HG03175 (cell line): ENCODE measurements around the gene KIF5C.
A peak's percentile ranks its signal among the peaks of the same experiment; 100 is the strongest.

Experiments used
- ATAC-seq: cut with Tn5 transposase; IDR thresholded peaks from one replicate; pipeline ENCODE4 v1.9.1; 2021; ENCODE audit warnings: mild to moderate bottlenecking, moderate library complexity; ENCODE audit not compliant: unreplicated experiment

Gene KIF5C

DNA sequence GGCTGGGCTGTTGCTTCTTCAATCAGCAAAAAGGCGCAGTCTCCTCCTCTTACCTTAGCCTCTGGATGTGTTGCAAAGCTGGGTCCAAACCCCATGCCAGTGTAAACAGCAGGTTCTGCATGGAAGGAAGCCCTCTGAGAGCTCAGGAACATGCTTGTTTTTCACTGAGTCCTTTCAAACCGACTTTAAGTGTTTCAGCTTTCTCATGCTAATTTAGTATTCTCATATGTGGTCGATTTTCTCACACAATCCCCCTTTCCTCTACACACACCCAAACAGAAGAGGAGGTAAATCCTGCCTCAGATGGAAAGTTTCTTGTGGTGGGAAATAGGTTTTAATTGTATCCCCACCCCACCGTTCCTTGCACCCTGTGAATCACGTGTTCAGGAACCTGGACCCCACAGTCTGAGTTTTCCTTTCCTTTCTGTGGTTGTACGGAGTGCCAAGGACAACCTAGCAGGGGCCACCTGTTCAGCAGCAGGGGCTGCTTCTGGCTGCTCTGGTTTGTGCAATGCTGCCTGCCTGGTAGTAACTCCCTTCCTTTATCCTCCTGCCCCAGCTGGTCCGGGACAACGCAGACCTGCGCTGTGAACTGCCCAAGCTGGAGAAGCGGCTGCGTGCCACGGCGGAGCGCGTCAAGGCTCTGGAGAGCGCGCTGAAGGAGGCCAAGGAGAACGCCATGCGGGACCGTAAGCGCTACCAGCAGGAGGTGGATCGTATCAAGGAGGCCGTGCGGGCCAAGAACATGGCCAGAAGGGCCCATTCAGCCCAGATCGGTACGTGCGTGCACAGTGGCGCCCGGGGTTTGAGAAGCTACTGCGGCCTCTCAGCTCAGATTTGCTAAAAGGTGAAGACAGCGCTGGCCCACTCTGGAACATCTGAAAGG lies 134.8 kb downstream of the KIF5C start:
- no peak for ATAC-seq

DNA sequence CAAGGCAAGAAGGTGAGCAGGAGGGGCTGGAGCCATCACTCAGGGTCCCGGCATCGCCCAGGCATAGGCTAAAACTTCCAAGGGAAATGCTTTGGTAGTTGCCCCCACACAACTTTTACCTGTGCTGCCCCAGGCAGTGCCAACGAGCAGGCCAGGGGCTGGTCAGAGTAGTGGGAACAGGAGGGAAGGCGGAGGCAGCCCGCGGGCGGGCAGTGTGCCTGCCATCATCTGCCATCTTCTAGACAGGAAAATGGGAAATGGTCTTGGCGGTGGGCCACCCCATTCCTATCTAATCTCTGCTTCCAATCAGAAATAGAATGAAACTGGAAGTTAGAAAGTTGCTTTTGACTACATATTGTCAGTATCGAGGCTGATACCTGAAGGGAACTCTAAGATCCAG lies 137.5 kb downstream of the KIF5C start:
- ATAC-seq, result no peak

DNA sequence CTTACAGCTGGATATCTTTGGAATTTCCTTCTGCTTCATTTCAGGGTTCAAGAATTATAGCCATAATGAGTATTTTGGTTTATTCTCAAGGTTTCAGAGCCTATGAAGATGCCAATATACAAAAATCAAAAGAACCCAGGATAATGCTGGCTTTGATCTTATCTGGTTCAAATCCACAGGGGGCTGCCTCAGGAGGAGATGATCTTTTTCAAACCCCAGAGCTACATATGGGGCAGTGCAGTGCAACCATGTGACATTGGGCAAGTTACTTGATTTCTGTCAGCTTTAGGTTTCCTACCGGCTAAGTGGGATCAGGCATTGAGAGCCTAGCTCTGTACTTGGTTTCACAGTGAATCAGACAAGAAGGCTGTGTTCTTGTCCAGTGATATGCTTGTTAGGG lies 140.5 kb downstream of the KIF5C start:
- no peak for ATAC-seq

DNA sequence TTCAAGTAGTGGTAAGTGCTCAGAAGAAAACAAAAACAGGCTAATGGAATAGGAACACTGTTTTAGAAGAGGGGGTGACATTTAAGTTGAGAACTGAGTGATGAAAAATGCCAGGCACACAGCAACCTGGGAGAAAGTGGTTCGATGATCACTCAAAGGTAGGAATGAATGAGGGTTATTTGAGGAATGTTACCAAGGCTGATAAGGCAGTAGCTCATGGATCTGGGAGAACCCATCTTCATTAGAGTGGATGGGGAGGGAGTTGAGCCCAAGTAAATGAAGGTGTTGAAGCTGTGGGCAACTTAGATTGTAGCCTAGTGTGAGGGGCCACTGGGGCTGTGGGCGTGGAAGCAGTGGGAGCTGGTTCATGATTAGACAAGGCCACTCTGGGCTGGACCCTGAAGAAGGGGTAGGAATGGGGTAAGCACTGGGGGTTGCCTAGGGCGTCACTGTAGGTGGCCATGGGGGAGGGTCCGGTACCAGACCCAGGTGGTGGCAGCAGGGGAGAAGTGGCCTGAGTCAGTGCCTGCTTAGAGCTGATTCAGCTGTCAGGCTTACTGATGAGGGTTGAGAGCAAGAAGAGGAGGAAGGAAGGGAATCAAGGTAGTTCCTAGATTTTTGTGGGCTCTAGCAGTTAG lies 141.0 kb downstream of the KIF5C start:
- ATAC-seq, result no peak

DNA sequence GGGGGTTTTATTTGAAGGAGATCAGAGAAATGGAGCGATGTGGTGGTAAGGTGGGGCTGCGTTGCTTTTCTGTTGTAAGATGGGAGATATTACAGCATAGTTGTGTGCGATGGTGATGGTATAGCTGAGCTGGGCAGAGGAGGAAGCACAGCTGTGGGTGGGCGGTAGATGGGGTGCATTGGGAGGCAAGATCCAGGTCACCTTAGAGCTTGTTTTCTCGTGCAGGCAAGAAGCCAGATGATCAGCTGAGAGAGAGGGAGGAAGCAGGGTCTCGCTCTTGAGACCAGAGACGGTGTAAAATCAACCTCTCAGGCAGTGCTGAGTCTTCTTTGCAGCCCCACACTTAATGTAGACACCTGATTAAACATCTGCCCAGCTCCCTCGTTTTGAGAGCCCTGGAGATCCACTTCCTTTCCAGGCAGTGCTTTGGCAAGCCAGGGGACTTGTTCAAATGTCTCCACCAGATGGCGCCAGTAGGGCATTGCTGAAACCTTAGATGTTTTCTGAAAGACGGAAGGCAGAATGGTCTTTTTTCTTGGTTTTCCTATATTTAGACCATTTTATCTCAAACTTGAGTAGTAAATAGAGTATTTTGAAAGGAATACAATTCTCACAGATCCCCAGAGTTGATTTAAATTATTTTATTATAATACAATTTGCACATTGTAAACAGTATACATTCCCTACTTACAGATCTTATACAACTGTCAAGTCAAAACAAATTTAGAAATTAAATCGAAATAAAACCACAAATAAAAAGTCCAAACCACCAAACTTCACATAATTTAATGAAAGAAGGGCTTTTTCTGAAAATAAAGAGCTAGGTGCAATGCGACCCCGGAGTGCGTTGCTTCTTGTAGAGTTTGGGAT lies 142.3 kb downstream of the KIF5C start:
- ATAC-seq, result no peak

DNA sequence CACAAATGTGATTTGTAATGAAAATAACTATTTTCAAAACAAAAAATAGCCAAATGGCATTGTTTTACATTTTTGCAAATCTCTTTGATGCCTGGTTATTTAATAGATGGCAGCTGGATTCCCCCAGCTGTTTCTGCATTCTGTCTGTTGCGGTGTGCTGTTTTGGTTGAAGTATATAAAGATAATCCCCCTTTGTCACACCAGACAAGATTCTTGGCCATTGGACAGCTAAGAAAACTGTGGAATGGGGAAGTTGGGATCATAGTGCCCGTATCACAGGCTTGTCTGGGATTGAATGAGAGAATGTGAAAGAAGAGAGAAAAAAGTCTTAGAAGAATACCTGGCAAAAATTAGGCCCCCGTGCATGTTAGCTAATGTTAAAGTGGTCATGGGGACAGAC lies 144.0 kb downstream of the KIF5C start:
- ATAC-seq, result no peak

DNA sequence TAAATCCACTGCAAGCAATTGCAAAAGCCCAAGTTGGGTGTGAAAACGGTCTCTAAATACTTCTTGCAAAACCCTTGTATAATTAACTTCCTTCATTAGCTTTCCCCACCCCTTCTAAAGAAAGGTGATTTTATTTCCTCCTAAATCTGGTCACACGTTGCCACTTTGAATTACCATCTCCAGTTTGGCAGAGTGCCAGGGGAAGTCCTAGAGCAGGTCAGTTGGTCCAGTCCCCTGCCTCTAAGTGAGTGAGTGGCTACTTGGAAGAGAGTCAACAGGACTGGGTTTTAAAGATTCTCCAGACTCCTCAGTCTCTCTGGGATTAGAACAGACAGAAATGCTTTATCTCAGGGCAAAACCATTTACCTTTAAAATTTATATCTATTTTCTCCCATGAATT lies 144.7 kb downstream of the KIF5C start:
- no peak for ATAC-seq

DNA sequence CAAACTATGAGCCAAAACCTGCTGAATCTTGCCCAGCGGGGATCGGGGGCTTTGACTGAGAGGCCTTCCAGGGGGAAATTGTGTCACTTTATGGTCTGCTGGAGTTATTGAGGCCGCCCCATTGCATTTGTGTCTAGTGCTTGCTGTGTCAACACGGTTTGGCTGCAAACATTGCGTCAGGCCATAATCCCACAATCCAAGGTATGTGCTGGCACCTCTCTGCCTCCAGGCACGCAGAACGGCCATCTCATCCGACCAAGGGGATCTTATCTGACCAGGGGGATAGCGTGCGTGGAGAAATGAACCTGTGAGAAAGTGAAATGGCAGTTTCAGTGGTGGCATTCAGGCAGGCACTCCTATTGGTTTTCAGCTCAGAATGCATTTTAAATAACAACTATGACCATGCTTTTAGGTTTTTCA lies 145.4 kb downstream of the KIF5C start:
- peak; percentile 42 for ATAC-seq

DNA sequence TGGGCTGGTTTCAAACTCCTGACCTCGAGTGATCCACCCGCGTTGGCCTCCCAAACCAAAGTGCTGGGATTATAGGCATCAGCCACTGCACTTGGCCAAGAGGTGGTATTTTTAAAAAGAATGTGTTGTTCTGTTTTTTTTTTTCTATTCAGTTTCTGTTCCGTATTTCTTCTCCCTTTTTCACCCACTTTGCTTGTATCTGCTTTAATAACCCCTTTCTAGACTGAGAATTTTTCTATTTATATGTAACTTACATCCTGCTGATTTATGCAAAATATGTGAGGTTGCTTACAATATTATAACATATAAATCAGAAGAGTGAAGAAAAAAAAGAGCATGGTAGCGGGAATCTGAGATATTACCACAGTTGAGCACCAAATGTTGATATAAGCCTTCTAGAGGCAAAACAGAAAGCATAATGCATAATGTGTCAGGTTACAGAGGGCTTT lies 146.3 kb downstream of the KIF5C start:
- peak; percentile 70 for ATAC-seq

DNA sequence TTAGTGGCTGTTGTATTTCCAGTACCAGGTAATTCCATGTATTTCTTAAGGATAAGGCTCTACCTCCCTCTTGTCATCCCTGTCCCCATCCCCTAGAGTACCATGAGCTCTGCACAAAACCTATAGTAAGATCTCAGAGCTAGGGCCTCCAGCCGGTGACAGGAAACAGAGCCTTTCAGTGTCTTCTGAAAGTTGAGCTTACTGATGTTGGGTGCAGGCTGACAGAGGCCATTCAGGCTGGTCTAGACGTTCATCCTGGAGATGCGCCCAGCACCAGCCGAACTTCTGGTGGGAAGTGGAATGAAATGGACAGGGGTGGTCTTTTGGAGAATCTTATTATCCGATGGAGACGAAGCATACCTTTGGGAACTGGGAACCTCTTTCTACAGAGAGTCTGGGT lies 146.7 kb downstream of the KIF5C start:
- peak; percentile 64 for ATAC-seq

DNA sequence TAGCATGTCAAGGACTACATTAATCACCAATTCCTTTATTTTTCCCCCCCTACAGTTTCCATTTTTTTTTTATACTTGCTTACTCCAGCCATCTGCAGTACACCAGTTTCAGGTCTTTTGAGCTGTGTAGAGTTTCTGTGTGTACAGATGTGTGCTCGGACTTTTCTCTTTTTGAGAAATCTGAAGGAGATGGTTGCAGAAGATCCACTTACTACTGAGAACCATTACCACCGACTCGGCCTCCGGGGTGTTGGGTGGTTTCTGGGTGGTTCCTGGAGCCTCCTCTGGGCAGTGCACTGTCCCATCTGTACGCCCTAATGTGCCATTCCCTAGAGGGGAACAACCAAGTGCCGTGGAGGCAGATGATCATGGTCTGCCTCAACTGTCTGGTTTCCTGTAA lies 148.1 kb downstream of the KIF5C start:
- no peak for ATAC-seq

DNA sequence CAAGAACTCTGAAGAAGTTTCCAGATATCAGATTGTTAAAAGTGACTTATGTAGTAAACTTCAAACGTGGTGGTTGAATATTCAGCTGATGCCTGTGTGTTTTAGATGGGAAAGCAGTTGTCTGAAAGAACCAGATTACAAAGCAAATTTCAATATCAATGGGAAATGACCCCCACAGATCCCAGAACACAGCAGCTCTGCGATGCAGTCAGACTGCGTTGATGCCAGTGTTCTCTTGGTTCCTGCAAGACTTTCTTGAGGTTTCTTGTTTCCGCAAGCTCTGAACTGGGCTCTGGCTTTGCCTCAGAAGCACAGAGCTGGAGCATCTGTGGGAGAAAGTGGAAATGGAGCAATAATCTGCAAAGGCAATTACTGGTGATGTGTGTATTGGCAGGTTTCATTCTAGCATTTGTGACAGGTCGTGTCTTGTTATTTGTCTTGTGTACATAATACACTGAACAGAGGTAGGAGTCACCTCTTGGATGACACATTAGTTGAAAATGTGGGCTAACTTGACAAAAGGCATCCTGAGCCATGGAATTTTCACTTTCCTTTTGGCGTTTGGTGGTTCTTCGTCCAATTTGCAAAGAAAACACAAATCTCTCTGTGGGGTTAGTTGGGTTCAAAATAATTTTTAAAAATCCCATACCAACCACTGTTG lies 152.7 kb downstream of the KIF5C start:
- ATAC-seq, result no peak

DNA sequence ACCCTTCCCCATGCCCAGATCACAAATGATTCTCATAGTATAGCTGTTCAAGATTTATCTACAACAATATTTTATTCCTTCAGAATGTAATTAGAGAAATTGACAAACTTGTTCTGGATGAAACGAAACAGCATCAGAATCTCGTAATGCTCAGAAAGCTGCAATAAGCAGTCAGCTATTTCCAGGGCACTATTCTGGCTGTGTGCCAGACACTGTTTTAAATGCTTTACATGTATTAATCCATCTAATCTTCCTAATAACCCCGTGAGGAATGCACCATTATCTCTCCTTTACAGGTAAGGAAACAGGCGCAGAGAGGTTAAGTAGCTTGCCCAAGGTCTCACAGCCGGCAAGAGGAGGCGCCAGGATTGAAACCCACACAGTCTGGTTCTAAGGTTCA lies 153.3 kb downstream of the KIF5C start:
- ATAC-seq, result no peak

DNA sequence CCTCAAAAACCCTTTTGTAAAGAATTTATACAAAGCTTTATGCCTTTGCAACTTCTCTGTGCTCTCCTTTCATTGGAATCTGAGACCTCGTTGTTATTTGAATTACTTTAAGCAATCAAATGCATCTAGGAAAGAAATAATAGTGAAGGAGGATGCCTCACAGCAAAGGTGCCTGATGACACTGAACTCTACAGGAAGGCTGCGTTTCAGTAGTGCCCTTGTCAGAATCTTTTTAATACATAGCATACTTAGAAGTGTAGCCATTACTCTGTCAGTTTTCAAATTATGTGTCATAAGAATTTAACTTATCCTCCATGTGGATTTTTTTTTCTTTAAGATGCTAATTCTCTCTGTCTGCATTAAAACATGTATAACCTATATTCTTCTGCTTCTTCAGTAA lies 153.9 kb downstream of the KIF5C start:
- no peak for ATAC-seq

DNA sequence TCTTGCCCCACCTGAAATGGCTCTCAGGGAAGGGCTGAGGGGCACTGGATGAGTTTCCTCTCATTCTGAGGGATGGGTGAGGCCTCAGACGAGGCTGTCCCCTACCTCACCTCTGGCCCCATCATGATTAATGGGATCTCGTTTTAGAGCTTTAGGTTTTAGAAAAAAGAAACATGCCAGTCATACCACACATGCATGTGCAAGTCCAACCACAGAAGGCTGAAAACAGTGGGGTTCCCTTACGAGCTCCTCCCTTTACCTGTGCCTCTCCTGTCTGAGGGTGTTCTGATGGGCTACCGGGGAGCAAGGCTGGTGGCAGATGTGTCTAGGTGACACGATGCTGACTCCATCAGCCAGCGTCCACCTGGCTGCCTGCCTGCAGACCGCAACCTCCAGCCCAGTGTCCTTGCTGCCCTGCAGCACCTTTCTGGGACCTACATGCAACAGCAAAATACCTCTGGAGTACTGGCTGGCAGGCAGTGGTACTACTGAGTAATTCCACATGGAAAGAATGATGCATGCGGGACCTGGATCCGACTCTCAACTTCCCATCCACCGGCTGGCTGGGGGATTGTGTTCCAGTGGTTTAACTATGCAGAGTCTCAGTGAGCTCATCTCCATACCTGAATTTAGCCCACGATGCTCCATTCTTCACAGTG lies 154.4 kb downstream of the KIF5C start:
- no peak for ATAC-seq

DNA sequence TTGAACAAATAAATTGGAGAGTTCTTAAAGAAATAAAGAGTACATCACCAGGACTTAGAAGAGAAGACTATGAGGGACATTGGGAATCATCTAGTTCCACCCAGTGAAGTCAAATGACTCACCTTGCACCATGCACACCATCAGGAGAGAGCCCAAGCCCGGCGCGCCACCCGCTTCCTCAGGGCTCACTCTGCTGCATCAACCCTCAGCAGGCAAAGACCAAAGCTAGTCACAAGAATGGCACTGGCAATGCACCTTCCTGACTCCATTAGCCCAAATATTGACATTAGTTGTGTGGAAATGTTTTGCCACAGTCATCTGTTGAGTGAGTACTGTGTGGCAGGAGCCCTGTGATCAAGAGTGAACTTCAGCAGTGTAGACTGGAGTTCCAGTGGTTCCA lies 156.4 kb downstream of the KIF5C start:
- ATAC-seq, result no peak

DNA sequence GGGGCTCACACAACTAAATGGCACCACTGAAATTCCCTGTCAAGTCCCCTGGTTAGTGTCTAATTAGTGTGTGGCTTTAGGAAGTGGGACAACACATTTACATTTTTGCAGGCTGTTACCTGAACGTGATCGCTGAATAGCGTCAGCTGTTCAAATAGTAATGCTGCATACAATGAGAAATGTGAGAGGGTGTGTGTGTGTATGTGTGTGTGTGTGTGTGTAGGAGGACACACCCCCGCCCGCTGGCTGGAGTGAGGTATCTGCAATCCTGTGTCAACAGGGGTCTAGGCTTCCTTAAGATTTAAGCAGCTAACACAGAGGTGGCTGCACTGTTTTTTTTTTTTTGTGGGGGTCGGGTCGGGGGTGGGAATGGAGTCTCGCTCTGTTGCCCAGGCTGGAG lies 158.7 kb downstream of the KIF5C start:
- no peak for ATAC-seq

DNA sequence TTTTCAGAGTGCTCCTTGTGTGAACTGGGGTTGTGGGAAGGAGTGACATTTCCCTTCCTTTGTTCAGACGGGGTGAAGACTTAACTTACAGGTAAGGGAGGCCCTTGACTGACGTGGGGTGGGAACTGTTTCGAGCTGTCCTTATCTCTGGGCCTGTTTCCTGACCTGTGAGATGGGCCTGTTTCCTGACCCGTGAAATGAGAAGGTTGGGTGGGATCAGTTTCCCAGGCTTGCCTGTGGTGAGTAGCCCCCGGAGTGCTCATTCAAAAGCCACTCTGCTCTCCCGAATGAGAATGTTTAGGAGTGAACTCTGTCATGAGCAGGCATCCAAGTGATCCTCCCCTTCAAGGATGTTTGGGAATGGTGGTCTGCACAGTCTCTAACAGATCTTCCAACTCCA lies 159.4 kb downstream of the KIF5C start:
- no peak for ATAC-seq

DNA sequence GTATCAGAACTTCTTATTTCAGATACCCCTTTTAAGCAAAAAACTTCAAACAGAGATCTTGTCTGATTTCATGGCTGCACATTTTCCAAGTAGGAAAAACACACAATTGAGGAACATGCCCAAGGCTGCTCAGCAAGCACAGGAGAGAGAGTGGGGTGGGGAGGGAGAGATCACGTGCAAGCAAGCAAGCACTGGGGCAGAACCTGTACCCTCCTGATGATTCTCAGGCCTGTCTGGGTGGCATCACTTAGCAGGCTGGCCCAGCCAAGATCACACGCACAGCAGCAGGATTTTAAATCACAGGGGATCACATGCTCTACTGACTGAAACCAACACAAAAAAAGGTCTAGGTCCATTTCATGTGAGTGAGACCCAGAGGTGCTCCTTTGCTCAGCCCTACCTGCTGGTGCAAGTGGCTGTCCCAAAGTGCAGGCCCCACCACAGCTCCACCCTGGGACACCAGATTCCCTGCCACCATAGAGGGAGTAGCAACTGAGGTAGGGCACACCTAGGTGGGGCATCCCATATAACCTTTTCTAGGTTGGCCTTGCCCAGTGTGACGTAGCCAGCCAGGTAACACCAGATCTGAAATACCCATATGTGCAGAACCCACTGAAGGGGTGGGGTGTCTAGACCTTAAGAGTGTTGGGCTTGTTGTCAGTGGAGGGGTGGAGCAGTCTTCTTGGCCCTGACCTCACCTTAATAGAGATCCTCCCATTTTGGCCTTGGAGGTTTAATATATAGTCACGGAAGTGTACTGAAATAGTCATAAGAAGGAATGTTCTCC lies 161.7 kb downstream of the KIF5C start:
- no peak for ATAC-seq

DNA sequence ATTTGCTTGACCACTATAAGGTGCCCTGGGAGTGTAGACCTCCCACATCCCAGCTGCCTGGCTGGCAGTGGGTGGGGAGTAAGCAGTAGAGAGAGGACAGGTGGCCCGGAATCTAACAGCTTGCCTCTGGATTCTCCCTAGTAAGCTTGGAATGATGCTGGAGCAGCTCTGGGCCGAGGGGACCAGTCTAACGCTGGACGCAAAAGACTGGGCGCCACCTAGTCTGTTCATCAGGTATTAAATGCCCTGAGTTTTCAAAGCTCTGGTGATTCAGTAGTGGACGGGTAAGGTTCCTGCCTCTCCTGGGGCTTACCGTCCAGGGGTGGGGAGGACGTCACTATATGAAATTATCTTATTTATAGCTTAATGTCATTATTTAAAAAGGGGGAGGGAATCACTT lies 162.8 kb downstream of the KIF5C start:
- ATAC-seq, result no peak
